GM18508 (cell line): ENCODE results near the gene SPECC1L.
"Not testable (repeated sequence)": the region's sequence is repeated elsewhere in the genome, so short reads cannot be mapped to it uniquely, and the experiment has no call there.

ENCODE experiments used
- ATAC-seq: cut with Tn5 transposase; IDR thresholded peaks from one replicate; pipeline ENCODE4 v1.9.1; 2021; ENCODE audit warnings: moderate number of reproducible peaks; ENCODE audit not compliant: insufficient read depth, unreplicated experiment

SPECC1L gene, protein sequence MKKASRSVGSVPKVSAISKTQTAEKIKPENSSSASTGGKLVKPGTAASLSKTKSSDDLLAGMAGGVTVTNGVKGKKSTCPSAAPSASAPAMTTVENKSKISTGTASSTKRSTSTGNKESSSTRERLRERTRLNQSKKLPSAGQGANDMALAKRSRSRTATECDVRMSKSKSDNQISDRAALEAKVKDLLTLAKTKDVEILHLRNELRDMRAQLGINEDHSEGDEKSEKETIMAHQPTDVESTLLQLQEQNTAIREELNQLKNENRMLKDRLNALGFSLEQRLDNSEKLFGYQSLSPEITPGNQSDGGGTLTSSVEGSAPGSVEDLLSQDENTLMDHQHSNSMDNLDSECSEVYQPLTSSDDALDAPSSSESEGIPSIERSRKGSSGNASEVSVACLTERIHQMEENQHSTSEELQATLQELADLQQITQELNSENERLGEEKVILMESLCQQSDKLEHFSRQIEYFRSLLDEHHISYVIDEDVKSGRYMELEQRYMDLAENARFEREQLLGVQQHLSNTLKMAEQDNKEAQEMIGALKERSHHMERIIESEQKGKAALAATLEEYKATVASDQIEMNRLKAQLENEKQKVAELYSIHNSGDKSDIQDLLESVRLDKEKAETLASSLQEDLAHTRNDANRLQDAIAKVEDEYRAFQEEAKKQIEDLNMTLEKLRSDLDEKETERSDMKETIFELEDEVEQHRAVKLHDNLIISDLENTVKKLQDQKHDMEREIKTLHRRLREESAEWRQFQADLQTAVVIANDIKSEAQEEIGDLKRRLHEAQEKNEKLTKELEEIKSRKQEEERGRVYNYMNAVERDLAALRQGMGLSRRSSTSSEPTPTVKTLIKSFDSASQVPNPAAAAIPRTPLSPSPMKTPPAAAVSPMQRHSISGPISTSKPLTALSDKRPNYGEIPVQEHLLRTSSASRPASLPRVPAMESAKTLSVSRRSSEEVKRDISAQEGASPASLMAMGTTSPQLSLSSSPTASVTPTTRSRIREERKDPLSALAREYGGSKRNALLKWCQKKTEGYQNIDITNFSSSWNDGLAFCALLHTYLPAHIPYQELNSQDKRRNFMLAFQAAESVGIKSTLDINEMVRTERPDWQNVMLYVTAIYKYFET

GRCh38 chr22:24270556-24271385, at the start of gene SPECC1L:
TSS of gene SPECC1L (plus strand) at chr22:24270831. CDS start at chr22:24302232, 31,401 bp downstream.
- ATAC-seq: no peak

DNA sequence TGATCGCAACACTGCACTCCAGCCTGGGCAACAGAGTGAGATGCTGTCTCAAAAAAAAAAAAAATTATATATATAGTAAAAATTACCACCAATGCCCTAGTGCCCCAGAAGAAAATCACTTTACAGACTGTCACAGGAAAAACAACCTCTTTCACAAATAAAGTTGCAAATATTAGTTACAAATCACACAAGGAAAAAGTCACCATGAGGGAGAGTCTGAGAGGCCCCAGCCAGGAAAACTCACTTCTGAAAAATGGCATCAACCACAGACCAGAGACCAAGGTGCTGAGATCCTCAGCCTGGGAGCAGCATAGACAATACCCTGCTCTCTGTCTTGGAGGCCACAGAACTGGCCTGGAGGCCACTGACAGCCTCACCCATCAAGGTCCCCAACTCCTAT, 46.2 kb upstream of the SPECC1L start:
- no peak for ATAC-seq

GRCh38 chr22:24225044-24225601, 45.5 kb upstream of the SPECC1L start:
- ATAC-seq: no peak

GRCh38 chr22:24225951-24226350, 44.7 kb upstream of the SPECC1L start:
- ATAC-seq: no peak

DNA sequence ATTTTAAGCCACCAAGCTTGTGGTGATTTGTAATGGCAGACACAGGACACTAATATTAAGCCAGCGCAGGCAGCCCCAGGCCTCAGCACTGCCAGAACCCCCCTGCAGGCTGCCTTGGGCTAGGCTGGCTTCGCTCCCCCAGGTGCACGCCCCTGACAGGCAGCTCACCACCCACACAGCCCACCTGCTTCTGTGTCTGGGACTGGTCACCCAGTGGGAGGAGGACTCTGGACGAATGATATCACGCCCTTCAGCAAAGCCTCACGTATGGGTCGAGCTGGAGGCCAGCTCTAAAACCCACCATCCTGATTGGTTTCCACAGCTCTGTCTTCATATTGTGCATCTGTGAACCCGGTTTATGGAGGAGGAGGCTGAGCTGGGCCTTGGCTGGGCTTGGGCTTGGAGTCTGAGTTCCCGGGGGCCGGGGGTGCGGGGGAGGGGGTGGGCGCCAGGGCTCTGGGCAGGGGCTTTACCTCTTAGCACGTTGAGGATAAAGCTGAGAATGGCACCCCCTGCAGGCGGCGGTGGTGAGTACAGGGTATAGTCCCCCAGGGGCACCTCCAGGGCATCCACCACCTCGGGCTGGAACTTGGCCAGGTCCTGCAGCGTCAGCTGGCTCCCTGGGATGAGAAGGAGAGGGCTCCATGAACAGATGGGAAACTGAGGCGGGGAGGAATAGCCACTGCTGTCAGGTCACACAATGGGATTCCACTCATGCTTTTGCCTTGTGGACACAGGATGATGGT, 39.5 kb upstream of the SPECC1L start:
- ATAC-seq: no peak

- ATAC-seq: no peak
These were observed 38.9 kb upstream of the SPECC1L start for GRCh38 chr22:24231706-24232105.

DNA sequence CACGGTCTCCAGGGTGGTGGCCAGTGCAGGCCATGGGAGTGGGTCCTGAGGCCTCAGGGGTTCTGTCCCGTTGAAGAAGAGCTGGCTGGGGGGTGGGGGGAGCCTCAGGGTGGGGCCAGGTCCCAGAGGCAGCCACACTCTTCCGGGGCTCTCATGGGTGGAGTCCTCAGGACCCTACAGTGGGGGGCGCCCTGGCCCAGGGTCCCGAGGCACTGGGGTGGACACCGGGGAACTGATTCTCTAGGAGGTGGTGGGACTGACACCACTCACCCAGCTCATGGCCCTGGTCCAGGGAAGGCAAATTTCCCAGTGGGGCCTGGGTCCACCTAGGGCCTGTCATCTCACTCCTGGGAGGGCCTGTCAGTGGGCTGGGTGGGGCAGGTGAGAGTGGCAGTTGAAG, 38.5 kb upstream of the SPECC1L start:
- no peak for ATAC-seq

DNA sequence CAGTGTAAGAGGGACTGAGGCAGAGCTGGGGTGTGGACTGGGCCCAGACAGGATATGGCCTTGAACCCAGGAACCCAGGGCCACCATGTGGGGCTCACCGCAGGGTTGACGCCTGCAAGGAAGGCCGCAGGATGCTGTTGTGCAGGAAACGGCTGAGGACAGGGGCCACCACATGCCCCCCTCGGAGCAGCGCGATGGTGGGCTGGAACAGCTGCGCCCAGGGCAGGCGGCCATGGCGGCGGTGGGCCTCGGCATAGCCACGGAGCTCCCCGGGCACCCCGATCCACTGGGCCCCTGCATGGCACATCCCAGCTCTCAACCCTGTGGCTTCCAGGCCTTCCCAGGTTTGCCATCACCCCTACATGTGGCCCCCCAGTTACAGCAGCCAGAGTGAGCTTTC, 37.9 kb upstream of the SPECC1L start:
- no peak for ATAC-seq

DNA sequence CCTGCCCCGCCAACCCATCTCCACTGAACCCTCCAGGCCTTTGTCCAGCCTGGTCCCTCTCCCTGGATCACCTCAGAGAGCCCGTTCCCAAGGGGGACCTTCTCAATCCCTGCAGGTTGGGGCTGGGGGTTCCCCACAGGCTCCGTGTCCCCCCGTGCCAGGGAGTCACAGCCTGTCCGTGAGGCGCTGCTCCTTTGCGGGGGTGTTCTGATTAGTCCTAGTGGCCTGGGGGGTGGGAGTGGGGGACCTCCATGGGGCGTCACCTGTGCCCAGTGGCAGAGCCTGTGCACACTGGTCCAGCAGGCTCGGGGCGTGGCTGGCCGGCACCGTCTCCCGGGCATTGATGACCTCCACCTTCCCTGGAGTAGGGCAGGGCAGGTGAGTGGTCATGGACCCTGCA, 37.4 kb upstream of the SPECC1L start:
- no peak for ATAC-seq

DNA sequence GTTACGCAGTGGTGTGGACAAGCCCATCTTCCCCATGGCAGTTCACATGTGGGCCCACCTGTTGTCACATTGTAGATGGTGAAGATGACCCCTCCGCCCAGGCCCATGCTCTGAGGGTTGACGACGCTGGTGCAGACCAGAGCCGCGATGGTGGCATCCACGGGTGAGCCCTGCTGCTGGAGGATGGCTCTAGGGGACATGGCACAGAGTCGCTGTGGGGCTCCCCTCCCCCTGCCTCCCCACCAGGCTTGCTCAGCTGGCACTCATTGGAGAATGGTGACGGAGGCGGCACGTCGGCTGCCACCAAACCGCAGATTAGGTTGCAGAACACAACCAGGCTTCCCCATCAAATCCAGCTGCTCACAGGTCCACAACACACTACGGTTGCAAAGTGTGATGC, 36.8 kb upstream of the SPECC1L start:
- ATAC-seq: no peak

- no peak for ATAC-seq
These were observed 35.3 kb upstream of the SPECC1L start for GRCh38 chr22:24235315-24235714.

DNA sequence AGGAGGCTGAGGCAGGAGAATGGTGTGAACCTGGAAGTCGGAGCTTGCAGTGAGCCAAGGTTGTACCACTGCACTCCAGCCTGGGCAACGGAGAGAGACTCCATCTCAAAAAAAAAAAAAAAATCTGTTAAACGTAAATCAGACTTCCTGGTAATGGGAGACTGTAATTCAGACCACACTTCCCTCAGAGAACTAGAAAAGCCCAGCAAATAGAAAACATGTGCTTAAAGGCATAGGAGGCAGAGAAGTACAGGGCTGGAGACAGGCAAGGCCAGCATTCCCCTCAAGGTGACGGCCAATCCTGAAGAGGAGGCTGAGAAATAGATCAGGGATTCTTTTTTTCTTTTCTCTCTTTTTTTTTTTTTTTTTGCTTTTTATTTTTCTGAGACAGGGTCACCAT, 34.0 kb upstream of the SPECC1L start:
- ATAC-seq: no peak

- not testable (repeated sequence) for ATAC-seq
These were observed 32.4 kb upstream of the SPECC1L start for GRCh38 chr22:24238101-24238694.

DNA sequence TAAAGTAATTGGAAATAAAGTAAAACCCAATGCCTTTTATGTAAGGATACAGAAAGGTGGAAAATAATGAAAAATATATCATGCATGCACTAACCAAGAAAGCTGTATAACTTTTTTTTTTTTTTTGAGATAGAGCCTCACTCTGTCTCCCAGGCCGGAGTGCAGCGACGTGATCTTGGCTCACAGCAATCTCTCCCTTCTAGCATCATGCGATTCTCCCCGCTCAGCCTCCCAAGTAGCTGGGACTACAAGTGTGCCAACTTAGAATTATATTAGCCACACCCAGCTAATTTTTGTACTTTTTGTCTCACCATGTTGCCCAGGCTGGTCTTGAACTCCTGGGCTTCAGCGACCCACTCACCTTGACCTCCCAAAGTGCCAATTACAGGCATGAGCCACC, 30.2 kb upstream of the SPECC1L start:
- no peak for ATAC-seq

GRCh38 chr22:24240985-24241692, 29.5 kb upstream of the SPECC1L start:
- ATAC-seq: not testable (repeated sequence)

- ATAC-seq: not testable (repeated sequence)
These were observed 27.2 kb upstream of the SPECC1L start for GRCh38 chr22:24243417-24243816.

- no peak for ATAC-seq
These were observed 26.4 kb upstream of the SPECC1L start for GRCh38 chr22:24244144-24244787.

GRCh38 chr22:24245030-24245431, 25.6 kb upstream of the SPECC1L start, which contains the start of gene GGT5:
TSS of gene GGT5 (minus strand) at chr22:24245082. CDS start at chr22:24244725, 357 bp downstream.
- ATAC-seq: not testable (repeated sequence)
